Cardiac muscle cell (in vitro differentiated cells and primary cell): ENCODE results near the gene FAM107B. TPM values are rescaled to one million over a fixed set of nuclear protein-coding genes. Genes with fewer than 3 reads are reported as not detected.
A peak's percentile ranks its signal among the peaks of the same experiment; 100 is the strongest.

Source experiments
- DNase-seq, 2 donors: peaks; one replicate each; pipeline versions ENCODE4 v3.0.0 to v3.0.0-alpha.2; 2010 to 2017; ENCODE audit warnings: low read depth in 1 of 2, low spot score in 1 of 2
- H3K27ac ChIP-seq: fragments of 200-600 bp; sonication (generic); 2 replicates; pipeline ENCODE4 v1.5.1; 2016
- H3K27me3 ChIP-seq: fragments of 200-600 bp; sonication (generic); 2 replicates; pipeline ENCODE4 v1.6.0; 2016; ENCODE audit warnings: control low read depth
- H3K36me3 ChIP-seq: fragments of 200-600 bp; sonication (generic); 2 replicates; pipeline ENCODE4 v1.5.1; 2016; ENCODE audit warnings: control low read depth
- H3K4me1 ChIP-seq: fragments of 200-600 bp; sonication (generic); 2 replicates; pipeline ENCODE4 v1.8.1; 2017; ENCODE audit warnings: low read depth, mild to moderate bottlenecking, mixed run types
- H3K4me3 ChIP-seq: fragments of 200-600 bp; sonication (generic); 2 replicates; pipeline ENCODE4 v1.5.1; 2016; ENCODE audit warnings: mild to moderate bottlenecking
- H3K9me3 ChIP-seq: fragments of 200-600 bp; sonication (generic); 2 replicates; pipeline ENCODE4 v1.5.1; 2017; ENCODE audit warnings: low read depth, mild to moderate bottlenecking, control low read depth
- CTCF ChIP-seq: IDR thresholded peaks from 2 replicates; pipeline ENCODE4 v1.5.1; 2012; ENCODE audit warnings: low read depth, mild to moderate bottlenecking, low read length
- polyA plus RNA-seq: library from polyadenylated mRNA; unstranded; fragments of >200 nt; fragmentation: Nextera tagmentation; extraction: Ambion mirVana; gene quantifications from 2 replicates; pipeline ENCODE4 v1.2.1, GENCODE V29; 2016
- total RNA-seq: library from RNA; depleted of rRNA; stranded (reverse); fragments of >200 nt; gene quantifications from 2 replicates; pipeline ENCODE4 v1.2.3, GENCODE V29; 2016

FAM107B gene
- total and polyA plus RNA-seq, 2 experiments from 2014 or later: 6.0 to 9.6 TPM

- Histone ChIP-seq H3K4me1 (no peaks in the 10 kb centered on the region), H3K27me3 (no peaks in the 10 kb centered on the region), H3K9me3 (no peaks in the 10 kb centered on the region), H3K4me3 (no peak overlapping the region), H3K27ac (no peak overlapping the region), H3K36me3 (no peaks in the 10 kb centered on the region)
- no peak for DNase-seq
- no peak for TF ChIP-seq CTCF
These were observed 225.2 kb downstream of the FAM107B start for GRCh38 chr10:14549496-14549895.

- DNase-seq: no peak
- H3K9me3 ChIP-seq: no peaks in the 10 kb centered on the region
- no peaks in the 10 kb centered on the region for H3K27me3 ChIP-seq
- no peak overlapping the region for H3K4me3 ChIP-seq
- TF ChIP-seq CTCF: no peak
- H3K27ac ChIP-seq: no peak overlapping the region
- no peaks in the 10 kb centered on the region for H3K4me1 ChIP-seq
- no peaks in the 10 kb centered on the region for H3K36me3 ChIP-seq
These were observed 225.7 kb downstream of the FAM107B start for GRCh38 chr10:14548970-14549369.

- Histone ChIP-seq H3K27ac (no peak overlapping the region), H3K4me3 (no peak overlapping the region), H3K36me3 (no peaks in the 10 kb centered on the region), H3K9me3 (no peaks in the 10 kb centered on the region), H3K4me1 (no peaks in the 10 kb centered on the region), H3K27me3 (no peaks in the 10 kb centered on the region)
- TF ChIP-seq CTCF: no peak
- DNase-seq: no peak
These were observed 226.2 kb downstream of the FAM107B start for GRCh38 chr10:14548474-14548873.

- peak in 1 of 2 donors; percentile 29 for DNase-seq
- Histone ChIP-seq H3K4me1 (no peaks in the 10 kb centered on the region), H3K4me3 (no peak overlapping the region), H3K27ac (no peak overlapping the region), H3K36me3 (no peaks in the 10 kb centered on the region), H3K27me3 (no peaks in the 10 kb centered on the region), H3K9me3 (no peaks in the 10 kb centered on the region)
- no peak for TF ChIP-seq CTCF
These were observed 226.9 kb downstream of the FAM107B start for GRCh38 chr10:14547816-14548215.

- Histone ChIP-seq H3K27me3 (no peaks in the 10 kb centered on the region), H3K27ac (no peak overlapping the region)
- no peak for TF ChIP-seq CTCF
These were observed 228.9 kb downstream of the FAM107B start for GRCh38 chr10:14545827-14546226.

GRCh38 chr10:14543904-14544210 is 230.8 kb downstream of the FAM107B start:
- no peak overlapping the region for H3K27ac ChIP-seq
- no peak for DNase-seq
- no peak for TF ChIP-seq CTCF
- H3K36me3 ChIP-seq: no peaks in the 10 kb centered on the region
- H3K9me3 ChIP-seq: no peaks in the 10 kb centered on the region
- H3K4me1 ChIP-seq: no peaks in the 10 kb centered on the region
- H3K4me3 ChIP-seq: no peak overlapping the region
- H3K27me3 ChIP-seq: no peaks in the 10 kb centered on the region

More at GRCh38 chr10:14545827-14546226, 228.9 kb downstream of the FAM107B start:
- H3K9me3 ChIP-seq: no peaks in the 10 kb centered on the region
- DNase-seq: peak in 1 of 2 donors; percentile 59
- no peak overlapping the region for H3K4me3 ChIP-seq
- no peaks in the 10 kb centered on the region for H3K4me1 ChIP-seq
- H3K36me3 ChIP-seq: no peaks in the 10 kb centered on the region
